Activated CD4-positive, alpha-beta T cell treated with anti-CD3 and anti-CD28 coated beads for 48 hours (primary cell): Measurements from ENCODE around the gene MRNIP.
"Not testable (repeated sequence)": the region's sequence is repeated elsewhere in the genome, so short reads cannot be mapped to it uniquely, and the experiment has no call there.

Experiments used
- DNase-seq: peaks from one replicate; pipeline ENCODE4 v3.0.0-alpha.2; 2020

MRNIP gene

GRCh38 chr5:179887802-179888201, 29.2 kb upstream of the MRNIP start:
- no peak for DNase-seq

GRCh38 chr5:179887095-179887494, 28.5 kb upstream of the MRNIP start:
- DNase-seq = no peak

- DNase-seq = no peak
Measured at GRCh38 chr5:179886190-179886911, 27.7 kb upstream of the MRNIP start.

GRCh38 chr5:179885491-179886090, 27.0 kb upstream of the MRNIP start:
- no peak for DNase-seq

- no peak for DNase-seq
Measured at GRCh38 chr5:179883163-179883562, 24.5 kb upstream of the MRNIP start.

- DNase-seq = no peak
Measured at GRCh38 chr5:179882338-179882737, 23.7 kb upstream of the MRNIP start.

GRCh38 chr5:179880848-179881590, 22.4 kb upstream of the MRNIP start:
- no peak for DNase-seq

- no peak for DNase-seq
Measured at GRCh38 chr5:179880066-179880650, 21.5 kb upstream of the MRNIP start.

GRCh38 chr5:179879690-179880010, 21.0 kb upstream of the MRNIP start:
- no peak for DNase-seq

GRCh38 chr5:179879003-179879689, 20.5 kb upstream of the MRNIP start:
- DNase-seq = no peak

- no peak for DNase-seq
Measured at GRCh38 chr5:179878222-179879002, 19.8 kb upstream of the MRNIP start.

- no peak for DNase-seq
Measured at GRCh38 chr5:179876610-179876952, 18.0 kb upstream of the MRNIP start.

- no peak for DNase-seq
Measured at GRCh38 chr5:179875741-179876609, 17.4 kb upstream of the MRNIP start.

GRCh38 chr5:179874536-179875292, 16.1 kb upstream of the MRNIP start:
- no peak for DNase-seq

- no peak for DNase-seq
Measured at GRCh38 chr5:179874136-179874535, 15.5 kb upstream of the MRNIP start.

GRCh38 chr5:179873588-179874110, 15.0 kb upstream of the MRNIP start:
- DNase-seq = no peak

- DNase-seq = no peak
Measured at GRCh38 chr5:179872828-179873575, 14.4 kb upstream of the MRNIP start.

- DNase-seq = no peak
Measured at GRCh38 chr5:179872055-179872827, 13.6 kb upstream of the MRNIP start.

GRCh38 chr5:179871533-179871932, 12.9 kb upstream of the MRNIP start:
- DNase-seq = not testable (repeated sequence)
